Measurements from ENCODE around the gene PRXL2B. TPM values are rescaled to one million over a fixed set of nuclear protein-coding genes. Genes with fewer than 3 reads are reported as not detected.
A peak's percentile ranks its signal among the peaks of the same experiment; 100 is the strongest.

The PRXL2B gene
- total RNA-seq, 4 donors from 2014 or later: 0.52 to 2.7 (median 1.1) TPM

GRCh38 chr1:2543543-2544092 is 43.0 kb upstream of the PRXL2B start:
- Histone ChIP-seq H3K9me3 (no peaks in the 10 kb centered on the region), H3K27me3 (peaks cover 22 to 41% (median 38%) of the 10 kb centered on the region in 3 donors), H3K36me3 (no peaks in the 10 kb centered on the region), H3K4me3 (no peak overlapping the region), H3K27ac (no peak overlapping the region), H3K4me1 (peaks cover 8 to 29% of the 10 kb centered on the region in 2 donors)
- in situ Hi-C loops (cut with MboI; ENCODE audit: low sequenced_read_pairs in 4 of 4): loop anchor here (10.0 to 25.0 kb wide), 2 partner anchors 129 to 331 kb away; partner anchors contain the start of gene PEX10 (in 4 of the 4)
- no peak for TF ChIP-seq CTCF (IDR thresholded peaks at IDR 0.05 in 4 of 5, conservative IDR thresholded peaks at IDR 0.05 in 1 of 5)
- TF ChIP-seq POLR2A (IDR thresholded peaks at IDR 0.05): no peak
- no peak for DNase-seq
- intact Hi-C loops (cut with DNase I; ENCODE audit: low total_unique reads): loop anchor here (10.0 kb wide), 1 partner anchor 79 kb away; no protein-coding TSS in a partner anchor
- no peak for ATAC-seq

GRCh38 chr1:2544093-2544874 is 42.3 kb upstream of the PRXL2B start:
- in situ Hi-C loops (cut with MboI; ENCODE audit: low sequenced_read_pairs in 4 of 4): loop anchor here (10.0 to 25.0 kb wide), 2 partner anchors 129 to 332 kb away; partner anchors contain the start of gene PEX10 (in 4 of the 4)
- no peak overlapping the region for H3K4me3 ChIP-seq
- H3K4me1 ChIP-seq: peaks cover 12 to 35% of the 10 kb centered on the region in 2 donors
- peak overlapping the region in 1 of 4 donors; percentile 87 for H3K27ac ChIP-seq
- peaks cover 17 to 41% (median 37%) of the 10 kb centered on the region in 3 donors for H3K27me3 ChIP-seq
- H3K36me3 ChIP-seq: no peaks in the 10 kb centered on the region
- DNase-seq (no peak), ATAC-seq (no peak)
- H3K9me3 ChIP-seq: no peaks in the 10 kb centered on the region
- intact Hi-C loops (cut with DNase I; ENCODE audit: low total_unique reads): loop anchor here (10.0 kb wide), 1 partner anchor 79 kb away; no protein-coding TSS in a partner anchor
- no peak for TF ChIP-seq POLR2A (IDR thresholded peaks at IDR 0.05)
- TF ChIP-seq CTCF (IDR thresholded peaks at IDR 0.05 in 4 of 5, conservative IDR thresholded peaks at IDR 0.05 in 1 of 5): no peak

- in situ Hi-C loops (cut with MboI; ENCODE audit: low sequenced_read_pairs in 4 of 4) (loop anchor here (10.0 to 25.0 kb wide), 2 partner anchors 130 to 333 kb away; partner anchors contain the start of gene PEX10 (in 4 of the 4)), intact Hi-C loops (cut with DNase I; ENCODE audit: low total_unique reads) (loop anchor here (5.0 to 10.0 kb wide), 2 partner anchors 80 to 348 kb away; no protein-coding TSS in a partner anchor)
- no peaks in the 10 kb centered on the region for H3K9me3 ChIP-seq
- no peak overlapping the region for H3K4me3 ChIP-seq
- ATAC-seq (no peak), DNase-seq (no peak)
- peak overlapping the region; percentile 54 to 87 (median 68) for H3K27ac ChIP-seq
- peaks cover 17 to 37% (median 37%) of the 10 kb centered on the region in 3 donors for H3K27me3 ChIP-seq
- H3K36me3 ChIP-seq: no peaks in the 10 kb centered on the region
- H3K4me1 ChIP-seq: peaks cover 14 to 35% of the 10 kb centered on the region in 2 donors
- TF ChIP-seq POLR2A (IDR thresholded peaks at IDR 0.05): no peak
- TF ChIP-seq CTCF (IDR thresholded peaks at IDR 0.05 in 4 of 5, conservative IDR thresholded peaks at IDR 0.05 in 1 of 5): no peak
Observed at GRCh38 chr1:2544875-2545640, 41.5 kb upstream of the PRXL2B start.

GRCh38 chr1:2545754-2546514 is 40.6 kb upstream of the PRXL2B start:
- peaks cover 14 to 35% (median 29%) of the 10 kb centered on the region in 3 donors for H3K27me3 ChIP-seq
- peak overlapping the region; percentile 53 to 63 (median 56) for H3K4me3 ChIP-seq
- intact Hi-C loops (cut with DNase I; ENCODE audit: low total_unique reads): loop anchor here (2.0 to 10.0 kb wide), 3 partner anchors 17 to 349 kb away; no protein-coding TSS in a partner anchor
- no peaks in the 10 kb centered on the region for H3K9me3 ChIP-seq
- H3K4me1 ChIP-seq: peaks cover 14 to 35% of the 10 kb centered on the region in 2 donors
- in situ Hi-C loops (cut with MboI; ENCODE audit: low sequenced_read_pairs in 4 of 4): loop anchor here (10.0 to 25.0 kb wide), 2 partner anchors 131 to 334 kb away; partner anchors contain the start of gene PEX10 (in 4 of the 4)
- no peak for TF ChIP-seq CTCF (IDR thresholded peaks at IDR 0.05 in 4 of 5, conservative IDR thresholded peaks at IDR 0.05 in 1 of 5)
- TF ChIP-seq POLR2A (IDR thresholded peaks at IDR 0.05): peak in 1 of 2 donors; percentile 13
- H3K27ac ChIP-seq: peak overlapping the region; percentile 86 to 94 (median 88)
- DNase-seq (peak; percentile 73 to 76), ATAC-seq (peak in 1 of 2 donors; percentile 55)
- H3K36me3 ChIP-seq: no peaks in the 10 kb centered on the region

All from gastrocnemius medialis (tissue), 4 donors.